Retinal pigment epithelial cell (primary cell): ENCODE data around the gene CCNY.

ENCODE experiments used
- DNase-seq: peaks from one replicate; pipeline ENCODE4 v3.0.0-alpha.2; 2010; ENCODE audit warnings: low read depth
- H3K4me3 ChIP-seq: 2 replicates; pipeline ENCODE4 v1.5.1; 2011; ENCODE audit warnings: mild to moderate bottlenecking, low read length, control low read depth, moderate library complexity
- CTCF ChIP-seq: conservative IDR thresholded peaks from 2 replicates; pipeline ENCODE4 v1.5.1; 2011; ENCODE audit warnings: low read depth, low read length, control low read depth, inconsistent platforms

CCNY gene

GRCh38 chr10:35564341-35564968, 228.1 kb downstream of the CCNY start:
- no peak for TF ChIP-seq CTCF
- no peak overlapping the region for H3K4me3 ChIP-seq
- DNase-seq, result no peak

- H3K4me3 ChIP-seq, result no peak overlapping the region
- DNase-seq, result no peak
- TF ChIP-seq CTCF, result no peak
These were observed 229.3 kb downstream of the CCNY start for GRCh38 chr10:35565602-35566081.

GRCh38 chr10:35567951-35568350, 231.6 kb downstream of the CCNY start:
- H3K4me3 ChIP-seq, result no peak overlapping the region
- DNase-seq, result no peak
- no peak for TF ChIP-seq CTCF

GRCh38 chr10:35568483-35569015, 232.2 kb downstream of the CCNY start:
- H3K4me3 ChIP-seq, result no peak overlapping the region
- TF ChIP-seq CTCF, result no peak
- no peak for DNase-seq

- H3K4me3 ChIP-seq, result no peak overlapping the region
- DNase-seq, result no peak
- no peak for TF ChIP-seq CTCF
These were observed 232.9 kb downstream of the CCNY start for GRCh38 chr10:35569111-35569707.

GRCh38 chr10:35569836-35570235, 233.5 kb downstream of the CCNY start:
- H3K4me3 ChIP-seq, result no peak overlapping the region
- TF ChIP-seq CTCF, result no peak
- no peak for DNase-seq

GRCh38 chr10:35570397-35570796, 234.1 kb downstream of the CCNY start:
- TF ChIP-seq CTCF, result no peak
- H3K4me3 ChIP-seq, result no peak overlapping the region
- DNase-seq, result no peak
